NCI-H82 treated with DMSO at 0.1 percent for 48 hours (cell line): ENCODE data around the gene P3H3.

Experiments
- DNase-seq: peaks from one replicate; lab custom pipeline; 2025; ENCODE audit not compliant: unreplicated experiment; lab: John Stamatoyannopoulos, UW

P3H3 gene

GRCh38 chr12:6842075-6842474 is 13.9 kb downstream of the P3H3 start:
- DNase-seq: no peak

- DNase-seq: peak; percentile 15
These were observed 15.1 kb downstream of the P3H3 start for GRCh38 chr12:6843118-6843902.

- DNase-seq: no peak
These were observed 17.2 kb downstream of the P3H3 start for GRCh38 chr12:6845395-6845794.

GRCh38 chr12:6846316-6846869 is 18.2 kb downstream of the P3H3 start:
- peak; percentile 93 for DNase-seq

- DNase-seq: peak; percentile 96
These were observed 19.5 kb downstream of the P3H3 start for GRCh38 chr12:6847676-6848075.

- no peak for DNase-seq
These were observed 21.2 kb downstream of the P3H3 start for GRCh38 chr12:6849427-6849826.

- DNase-seq: no peak
These were observed 21.9 kb downstream of the P3H3 start for GRCh38 chr12:6849976-6850560.

- no peak for DNase-seq
These were observed 22.6 kb downstream of the P3H3 start for GRCh38 chr12:6850796-6851152.

- peak; percentile 99 for DNase-seq
These were observed 23.1 kb downstream of the P3H3 start, which contains the start of gene CDCA3 for GRCh38 chr12:6851153-6851920. Gene CDCA3 (minus strand): TSS chr12:6851286. CDS start chr12:6850952, 334 bp downstream.

- DNase-seq: peak; percentile 98
These were observed 23.9 kb downstream of the P3H3 start, which contains the start of gene USP5 for GRCh38 chr12:6851921-6852650. Gene USP5 (plus strand): TSS chr12:6852150. CDS start chr12:6852180, 30 bp downstream.

- DNase-seq: no peak
These were observed 24.6 kb downstream of the P3H3 start for GRCh38 chr12:6852651-6853354.

- no peak for DNase-seq
These were observed 25.4 kb downstream of the P3H3 start for GRCh38 chr12:6853626-6854025.

- no peak for DNase-seq
These were observed 25.8 kb downstream of the P3H3 start for GRCh38 chr12:6854036-6854435.

- DNase-seq: no peak
These were observed 27.1 kb downstream of the P3H3 start for GRCh38 chr12:6855322-6855721.

- DNase-seq: no peak
These were observed 30.6 kb downstream of the P3H3 start for GRCh38 chr12:6858799-6859198.

- DNase-seq: no peak
These were observed 31.9 kb downstream of the P3H3 start for GRCh38 chr12:6860116-6860515.

GRCh38 chr12:6860942-6861341 is 32.7 kb downstream of the P3H3 start:
- DNase-seq: no peak

GRCh38 chr12:6861391-6861790 is 33.2 kb downstream of the P3H3 start:
- DNase-seq: no peak

- DNase-seq: no peak
These were observed 34.8 kb downstream of the P3H3 start for GRCh38 chr12:6863033-6863432.
